HUDEP-2 (cell line): Measurements from ENCODE around the gene SELENON.

Experiments
- DNase-seq, 76 experiments: peaks; one replicate each; lab custom pipeline; 2025; ENCODE audit not compliant: unreplicated experiment in 76 of 76; lab: John Stamatoyannopoulos, UW

The SELENON gene

DNA sequence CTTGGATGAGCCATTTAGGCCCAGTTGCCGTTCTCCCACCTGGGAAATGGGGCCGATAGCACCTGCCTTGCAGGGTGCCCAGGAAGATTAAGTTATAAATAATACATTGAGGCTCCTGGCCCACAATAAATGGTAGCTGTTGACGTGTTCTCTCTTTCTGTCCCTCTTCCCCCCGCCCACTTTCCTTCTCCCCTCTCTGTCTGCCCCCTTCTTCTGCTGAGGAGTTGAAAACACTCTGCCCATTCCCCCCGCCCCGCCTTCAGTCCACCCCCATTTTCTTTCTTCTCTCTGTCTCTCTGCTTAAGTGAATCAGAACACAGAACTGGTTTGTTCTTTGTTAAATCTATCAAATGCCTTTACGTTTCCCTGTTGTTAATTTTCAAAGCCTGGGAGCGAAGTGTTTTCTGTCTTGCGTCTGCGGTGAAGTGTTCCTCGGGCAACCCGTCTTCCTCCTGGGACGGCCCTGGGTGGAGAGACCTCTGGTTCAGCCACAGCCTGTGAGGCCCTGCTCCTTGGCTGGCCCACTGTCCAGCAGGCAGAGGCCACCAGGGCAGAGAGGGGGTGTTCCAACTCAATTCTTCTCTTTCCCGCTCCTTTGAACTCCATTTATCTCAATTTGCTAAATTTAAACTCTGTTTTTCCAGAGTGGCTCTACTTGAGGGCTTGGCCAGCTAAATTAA lies 29.3 kb upstream of the SELENON start:
- DNase-seq: no peak

DNA sequence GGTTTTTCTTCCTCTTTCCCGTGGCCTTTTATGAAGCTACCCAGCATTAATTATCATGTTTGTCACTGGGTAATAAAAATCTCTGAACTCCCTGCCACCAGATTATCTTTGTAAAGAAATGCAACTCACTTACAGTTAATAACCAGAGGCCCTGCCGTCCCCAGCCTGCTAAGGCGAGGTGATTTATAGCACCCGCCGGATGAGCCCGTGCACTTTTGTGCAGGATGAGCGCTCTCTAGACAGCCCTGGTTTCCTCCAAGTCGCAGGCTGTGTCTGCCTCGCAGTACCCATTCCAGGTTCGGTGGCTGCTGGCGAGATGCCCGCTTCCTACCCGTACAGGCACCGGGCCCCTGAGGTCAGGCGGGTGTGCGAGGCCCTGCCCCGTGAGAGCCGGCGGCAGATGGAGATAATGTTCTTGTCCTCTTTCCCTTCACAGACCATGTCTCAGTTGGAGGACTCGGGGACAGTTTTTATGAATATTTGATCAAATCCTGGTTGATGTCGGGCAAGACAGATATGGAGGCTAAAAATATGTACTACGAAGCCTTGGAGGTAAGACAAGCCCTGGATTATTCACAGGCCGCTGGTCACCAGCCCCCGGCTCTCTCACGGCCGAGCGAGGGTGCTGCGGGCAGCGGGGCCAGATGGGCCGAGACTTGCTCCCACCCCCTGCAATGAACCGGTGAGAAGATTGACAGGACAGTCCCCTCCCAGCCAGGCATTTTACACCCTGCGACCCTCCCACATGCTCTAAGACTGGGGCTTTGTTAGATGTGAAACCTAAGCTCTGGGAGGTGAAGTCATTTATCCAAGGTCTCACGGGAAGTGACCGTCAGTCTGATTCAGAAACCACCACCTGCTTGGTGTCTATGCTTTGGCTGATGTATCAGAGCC lies 28.5 kb upstream of the SELENON start:
- DNase-seq: peak in 71 of 76 experiments; percentile 12 to 80 (median 53)

- DNase-seq: no peak
These were observed 27.8 kb upstream of the SELENON start for GRCh38 chr1:25772164-25772563.

- no peak for DNase-seq
These were observed 27.2 kb upstream of the SELENON start for GRCh38 chr1:25772692-25773245.

GRCh38 chr1:25773441-25774125 lies 26.4 kb upstream of the SELENON start:
- DNase-seq: no peak

GRCh38 chr1:25774206-25774803 lies 25.7 kb upstream of the SELENON start:
- DNase-seq: no peak

DNA sequence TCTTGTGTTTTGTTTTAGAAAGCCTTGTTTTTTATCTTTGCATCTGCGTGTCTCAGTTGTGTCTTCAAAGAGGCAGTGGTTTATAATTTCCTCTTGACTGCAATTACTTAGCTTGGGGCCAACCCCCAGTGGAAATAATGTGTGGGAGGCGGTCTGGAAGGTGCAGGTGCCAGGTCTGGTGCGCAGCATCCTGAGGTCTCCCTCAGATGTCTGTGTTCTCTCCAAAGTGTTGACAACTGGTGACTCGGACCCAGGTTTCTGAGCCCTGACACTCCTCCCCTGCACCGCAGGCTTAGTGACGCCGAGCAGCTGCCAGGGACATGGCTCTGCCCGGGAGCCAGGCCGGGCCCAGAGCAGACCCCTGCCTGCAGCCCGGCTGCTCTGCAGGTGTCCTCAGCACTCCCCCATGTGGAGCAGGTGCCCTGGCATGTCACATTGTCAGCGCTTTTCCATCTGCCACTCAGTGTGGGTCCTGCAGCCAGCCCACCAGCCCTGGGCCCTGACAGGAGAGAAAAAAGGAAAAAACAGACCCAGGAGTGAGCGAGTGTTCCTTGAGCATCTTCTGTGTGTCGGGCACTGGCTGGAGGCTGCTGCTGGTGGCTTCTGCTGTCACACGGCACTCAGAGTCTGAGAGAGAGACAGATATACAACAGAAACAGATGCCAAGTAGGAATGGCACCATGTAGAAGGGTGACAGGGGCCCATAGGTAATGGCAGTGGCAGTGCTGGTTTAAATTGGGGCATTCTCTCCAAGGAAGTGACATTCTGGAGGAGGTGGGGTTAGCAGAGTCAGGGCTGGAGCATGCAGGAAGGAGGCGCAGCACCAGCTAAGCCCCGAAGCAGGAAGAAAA lies 24.8 kb upstream of the SELENON start:
- no peak for DNase-seq

DNA sequence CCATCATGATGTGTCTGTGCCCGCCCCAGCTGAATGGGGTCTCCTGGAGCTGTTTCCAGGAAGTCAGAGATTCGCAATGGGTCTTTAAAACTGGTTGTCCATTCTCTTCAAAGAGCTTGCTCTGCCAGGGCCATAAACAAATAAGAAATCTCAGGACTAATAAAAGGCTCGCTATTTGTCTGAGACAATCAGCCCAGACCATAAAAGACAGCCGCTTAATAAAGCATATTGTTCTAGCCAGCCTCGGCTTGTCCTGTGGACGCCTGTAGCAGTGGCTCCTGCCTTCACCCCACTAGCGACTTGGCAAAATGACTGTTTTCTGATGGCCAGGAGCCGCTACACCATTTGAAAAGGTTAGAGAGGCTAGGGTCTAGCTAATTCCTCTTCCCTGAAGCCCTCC lies 20.6 kb upstream of the SELENON start:
- DNase-seq: no peak

- no peak for DNase-seq
These were observed 20.1 kb upstream of the SELENON start for GRCh38 chr1:25779894-25780293.

DNA sequence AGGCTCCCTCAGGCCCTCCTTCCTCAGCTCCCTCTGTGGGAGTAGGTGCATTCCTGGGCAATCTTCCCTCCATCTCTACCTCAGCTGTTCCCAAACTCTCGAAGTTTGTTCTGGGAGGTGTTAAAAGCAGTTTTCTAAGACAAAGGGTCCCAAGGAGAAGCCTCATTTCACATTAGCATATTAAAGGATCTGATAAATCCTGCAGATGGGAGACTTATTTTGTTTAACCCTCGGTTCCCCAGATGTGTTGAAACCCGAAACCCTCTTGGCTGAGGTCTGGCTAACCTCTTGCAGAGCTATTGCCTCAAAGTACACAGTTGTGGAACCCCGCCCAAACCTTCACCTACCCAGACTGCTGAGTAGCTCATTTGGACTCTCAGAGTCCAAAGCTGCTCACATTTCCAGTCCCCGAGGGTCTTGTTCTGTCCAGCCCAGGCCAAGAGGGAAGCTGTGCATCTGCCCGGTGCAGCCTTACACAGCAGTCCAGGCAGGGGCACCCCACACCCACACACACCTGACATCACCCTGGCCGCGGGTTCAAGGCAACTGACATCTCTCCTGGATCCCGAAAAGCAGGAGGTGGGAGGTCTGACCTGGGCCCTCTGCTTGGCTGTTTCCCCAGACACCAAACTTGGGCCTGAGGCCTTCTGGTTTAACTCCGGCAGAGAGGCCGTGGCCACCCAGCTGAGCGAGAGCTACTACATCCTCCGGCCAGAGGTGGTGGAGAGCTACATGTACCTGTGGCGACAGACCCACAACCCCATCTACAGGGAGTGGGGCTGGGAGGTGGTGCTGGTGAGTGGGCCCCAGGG lies 19.5 kb upstream of the SELENON start:
- DNase-seq: no peak

DNA sequence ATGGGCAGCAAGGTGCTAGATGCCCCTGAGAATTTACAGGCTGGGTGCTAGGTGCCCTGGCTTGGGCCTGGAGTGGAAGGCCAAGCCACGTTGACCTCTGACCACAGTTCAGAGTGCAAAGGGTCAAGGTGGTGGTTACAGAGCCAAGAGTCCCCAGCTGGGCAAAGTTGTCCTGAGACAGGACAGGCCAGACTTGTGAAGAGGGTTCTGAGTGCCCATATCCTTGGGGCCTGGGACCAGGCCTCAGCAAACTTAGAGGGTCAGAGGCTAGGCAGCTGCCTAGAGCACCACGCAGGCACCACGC lies 18.9 kb upstream of the SELENON start:
- DNase-seq: no peak

DNA sequence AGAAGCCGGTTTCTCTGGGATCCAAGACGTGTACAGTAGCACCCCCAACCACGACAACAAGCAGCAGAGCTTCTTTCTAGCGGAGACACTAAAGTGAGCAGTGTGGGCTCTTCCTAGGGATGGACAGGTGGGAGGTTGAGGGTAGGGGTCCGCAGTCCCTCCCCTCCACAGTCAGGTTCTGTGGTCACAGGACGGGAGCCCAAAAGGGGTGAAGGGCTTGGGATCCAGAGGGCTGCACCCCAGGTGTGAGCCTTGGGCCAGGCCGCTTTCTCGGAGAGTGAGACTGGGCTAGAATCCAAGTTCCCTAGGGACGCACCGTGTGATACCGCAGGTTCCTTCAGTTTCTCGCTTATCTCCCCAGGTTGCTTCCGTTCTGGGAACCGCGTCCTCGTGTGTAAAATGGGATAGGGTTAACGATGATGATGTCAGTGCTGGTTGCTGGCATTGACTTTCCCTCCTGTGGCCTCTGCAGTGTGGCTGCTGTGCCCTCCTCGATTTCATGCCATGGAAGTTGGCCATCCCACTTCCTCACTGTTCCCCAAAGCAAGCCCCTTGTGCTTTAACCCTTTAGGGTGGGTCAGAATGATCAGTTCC lies 17.3 kb upstream of the SELENON start:
- DNase-seq: no peak

DNA sequence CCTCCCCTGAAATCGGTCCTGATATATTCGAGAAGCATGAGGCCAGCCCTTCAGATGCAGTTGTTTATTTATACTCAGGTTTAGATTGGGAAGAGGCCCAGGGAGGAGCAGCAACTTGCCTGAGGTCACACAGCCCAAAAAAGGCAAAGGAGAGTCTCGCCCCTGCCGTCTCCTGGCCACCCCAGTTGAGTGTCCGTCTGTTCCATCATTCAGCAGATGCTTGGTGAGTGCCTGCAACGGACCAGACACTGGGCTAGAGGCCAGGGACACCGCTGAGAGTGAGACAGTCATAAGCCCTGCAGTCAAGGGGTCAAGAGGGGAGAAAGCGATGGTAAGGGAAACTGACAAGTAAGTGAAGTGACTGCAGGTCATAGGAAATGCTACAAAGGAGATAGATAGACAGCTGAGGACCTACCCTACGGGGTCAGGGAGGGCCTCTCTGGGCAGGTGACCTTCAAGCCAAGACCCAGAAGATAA lies 15.4 kb upstream of the SELENON start:
- DNase-seq: no peak

DNA sequence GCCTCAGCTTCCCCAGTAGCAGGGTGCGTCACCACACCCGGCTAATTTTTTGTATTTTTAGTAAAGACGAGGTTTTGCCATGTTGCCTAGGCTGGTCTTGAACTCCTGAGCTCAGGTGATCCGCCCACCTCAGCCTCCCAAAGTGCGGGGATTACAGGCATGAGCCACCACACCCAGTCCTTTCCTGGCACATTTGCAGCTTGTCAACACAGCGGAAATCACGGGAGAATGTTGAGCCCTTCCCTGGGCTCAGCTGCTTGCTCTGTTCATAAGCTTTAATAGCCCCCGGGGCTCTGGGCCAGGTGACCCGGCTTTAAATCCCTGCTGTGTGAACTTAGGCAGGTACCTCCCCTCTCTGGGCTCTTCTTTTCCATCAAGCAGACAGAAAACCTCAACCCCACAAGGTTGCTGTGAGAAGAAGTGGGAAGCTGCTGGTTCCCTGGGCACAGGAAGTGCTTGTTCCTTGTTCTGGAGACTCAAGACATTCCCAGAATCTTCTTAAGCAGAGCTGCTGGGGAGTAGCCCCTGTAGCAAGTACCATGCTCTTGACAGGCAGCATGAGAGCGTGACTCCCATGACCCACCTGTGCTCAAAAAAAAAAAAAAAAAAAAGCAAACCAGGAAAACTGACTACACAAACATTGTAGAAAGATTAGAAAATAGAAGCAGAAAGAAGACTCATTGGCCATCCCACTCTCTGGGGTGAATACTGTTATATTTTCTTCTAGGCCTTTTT lies 14.5 kb upstream of the SELENON start:
- no peak for DNase-seq

DNA sequence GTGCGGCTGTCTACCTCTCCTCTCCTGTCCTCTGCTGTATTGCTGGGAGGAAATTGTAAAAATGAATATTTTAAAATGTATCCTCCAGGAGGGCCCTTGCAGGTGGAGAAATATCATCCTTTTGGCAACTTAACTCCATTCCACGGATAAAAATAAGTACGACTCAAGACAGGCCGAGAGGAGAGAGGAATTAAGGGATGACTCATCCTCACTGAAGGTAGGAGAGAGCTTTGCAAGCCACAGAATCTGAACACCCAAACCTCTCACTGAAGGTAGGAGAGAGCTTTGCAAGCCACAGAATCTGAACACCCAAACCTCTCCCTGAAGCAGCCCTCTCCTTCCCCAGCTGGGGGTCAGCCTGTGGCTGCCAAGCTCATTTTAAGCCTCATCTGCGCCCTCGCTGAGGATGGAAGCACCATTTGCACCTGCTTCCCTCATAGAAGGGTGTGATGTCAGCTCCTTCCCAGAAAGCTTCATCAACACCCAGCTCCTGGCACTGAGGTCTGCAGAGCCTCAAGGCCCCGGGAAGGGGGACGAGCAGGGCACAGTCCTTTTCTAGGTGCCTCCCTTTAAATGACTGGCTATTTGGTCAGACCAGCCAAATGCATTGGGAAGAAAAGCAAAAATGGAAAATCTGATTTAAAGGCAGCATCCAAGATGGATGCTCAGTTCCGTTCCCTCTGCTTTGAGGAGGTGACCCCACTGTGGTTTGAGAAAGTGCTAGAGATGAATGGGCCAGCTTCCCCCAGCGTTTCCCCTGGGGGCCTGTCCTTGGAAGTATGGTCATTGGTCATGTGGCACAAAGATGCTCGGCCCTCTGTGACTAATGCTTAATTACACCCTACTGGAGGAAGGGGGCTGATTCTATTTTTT lies 12.9 kb upstream of the SELENON start:
- DNase-seq: no peak

DNA sequence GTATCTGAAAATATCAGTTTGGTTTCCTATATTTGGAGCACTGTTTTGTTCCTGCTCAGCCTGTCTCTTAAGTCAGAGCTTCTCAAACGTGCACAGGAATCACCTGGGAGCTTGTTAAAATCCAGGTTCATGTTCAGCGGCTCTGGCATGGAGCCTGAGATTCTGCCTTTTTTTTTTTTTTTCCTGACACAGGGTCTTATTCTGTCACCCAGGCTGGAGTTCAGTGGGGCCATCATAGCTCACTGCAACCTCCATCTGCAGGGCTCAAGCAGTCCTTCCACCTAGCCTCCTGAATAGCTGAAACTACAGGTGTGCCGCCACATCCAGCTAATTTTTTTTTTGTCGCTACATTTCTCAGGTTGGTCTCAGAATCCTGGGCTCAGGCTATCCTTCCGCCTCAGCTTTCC lies 12.2 kb upstream of the SELENON start:
- DNase-seq: no peak

GRCh38 chr1:25790472-25790871 lies 9.5 kb upstream of the SELENON start:
- no peak for DNase-seq
